Activated T-helper 2 cell treated with anti-CD3 and anti-CD28 coated beads, Interferon-gamma antibody, Interleukin-2, Interleukin-4, amounts not matched to agents 10 μg/mL and 5 μg/mL and 100 μg/mL, durations not matched to agents 14 hours and 24 hours and 36 hours (primary cell): ENCODE measurements around the gene MYO16. TPM values are rescaled to one million over a fixed set of nuclear protein-coding genes. Genes with fewer than 3 reads are reported as not detected.

Experiments used
- DNase-seq: peaks from one replicate; pipeline ENCODE4 v3.0.0; 2021; ENCODE audit warnings: low spot score
- H3K27ac Mint-ChIP-seq: one replicate; pipeline ENCODE4 v1.8.0; 2021; ENCODE audit warnings: mixed read lengths
- H3K27me3 Mint-ChIP-seq: one replicate; pipeline ENCODE4 v1.8.0; 2021; ENCODE audit warnings: low read depth, mixed read lengths
- H3K36me3 Mint-ChIP-seq: one replicate; pipeline ENCODE4 v1.8.0; 2021; ENCODE audit warnings: low read depth, mixed read lengths
- H3K4me1 Mint-ChIP-seq: one replicate; pipeline ENCODE4 v1.8.0; 2021; ENCODE audit warnings: low read depth, mixed read lengths
- H3K4me3 Mint-ChIP-seq: one replicate; pipeline ENCODE4 v1.8.0; 2021; ENCODE audit warnings: low read depth, mild to moderate bottlenecking, moderate library complexity, mixed read lengths
- H3K9me3 Mint-ChIP-seq: one replicate; pipeline ENCODE4 v1.8.0; 2021; ENCODE audit warnings: mixed read lengths
- intact Hi-C: fragments of 100-400 bp; cut with micrococcal nuclease; formaldehyde crosslinking; loops from one replicate; pipeline ENCODE4 v1.15.1; 2023
- total RNA-seq: library from RNA; stranded (reverse); gene quantifications from 2 replicates; pipeline ENCODE4 v1.2.3, GENCODE V29; 2022

MYO16 gene
- total RNA-seq, 1 donor from 2014 or later, result not detected

- H3K9me3 Mint-ChIP-seq, result no peaks in the 10 kb centered on the region
- intact Hi-C loops, result no loop called here
- no peaks in the 10 kb centered on the region for H3K27me3 Mint-ChIP-seq
- no peaks in the 10 kb centered on the region for H3K4me1 Mint-ChIP-seq
- H3K4me3 Mint-ChIP-seq, result no peak overlapping the region
- DNase-seq, result no peak
- no peaks in the 10 kb centered on the region for H3K36me3 Mint-ChIP-seq
- no peak overlapping the region for H3K27ac Mint-ChIP-seq
Measured at GRCh38 chr13:108950333-108951010, 321.1 kb downstream of the MYO16 start.

GRCh38 chr13:108955741-108956140 lies 326.3 kb downstream of the MYO16 start:
- H3K4me3 Mint-ChIP-seq, result no peak overlapping the region
- intact Hi-C loops, result no loop called here

DNA sequence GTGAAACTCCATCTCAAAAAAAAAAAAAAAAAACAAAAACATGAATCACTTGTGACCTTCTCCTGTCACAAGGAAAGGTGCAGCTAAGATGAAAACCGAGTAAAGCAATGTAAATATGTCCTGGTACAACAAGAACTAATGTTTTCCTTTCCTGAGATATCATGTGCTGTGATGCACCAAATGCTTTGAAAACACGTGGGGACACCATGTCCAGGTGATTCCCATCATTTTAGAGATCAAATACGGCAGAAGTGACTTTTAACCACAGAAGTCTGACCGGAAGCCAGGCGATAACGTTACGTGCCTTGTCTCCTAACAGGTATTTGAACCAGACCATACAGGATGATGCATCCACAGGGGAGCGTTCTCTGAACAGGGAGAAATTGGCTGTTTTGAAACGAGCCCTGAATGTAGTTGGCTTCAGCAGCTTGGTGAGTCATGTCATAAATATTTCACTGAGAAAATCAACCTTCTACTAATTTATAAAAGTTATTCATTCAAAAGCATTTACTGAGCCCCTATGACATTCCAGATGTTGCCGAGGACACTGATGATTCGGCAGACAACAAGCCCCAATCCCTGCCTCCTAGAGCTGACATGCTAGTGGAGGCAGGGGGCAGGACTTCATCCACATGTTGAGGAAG lies 328.1 kb downstream of the MYO16 start:
- intact Hi-C loops, result no loop called here
- DNase-seq, result no peak
- no peaks in the 10 kb centered on the region for H3K36me3 Mint-ChIP-seq
- peaks cover 2% of the 10 kb centered on the region for H3K27me3 Mint-ChIP-seq
- H3K27ac Mint-ChIP-seq, result no peak overlapping the region
- no peaks in the 10 kb centered on the region for H3K4me1 Mint-ChIP-seq
- no peaks in the 10 kb centered on the region for H3K9me3 Mint-ChIP-seq
- H3K4me3 Mint-ChIP-seq, result no peak overlapping the region

More at GRCh38 chr13:108955741-108956140, 326.3 kb downstream of the MYO16 start:
- Mint-ChIP-seq H3K36me3 (no peaks in the 10 kb centered on the region), H3K27ac (no peak overlapping the region), H3K9me3 (no peaks in the 10 kb centered on the region), H3K27me3 (no peaks in the 10 kb centered on the region), H3K4me1 (no peaks in the 10 kb centered on the region)
- no peak for DNase-seq

GRCh38 chr13:108958013-108958376 lies 328.6 kb downstream of the MYO16 start:
- DNase-seq, result no peak
- Mint-ChIP-seq H3K27ac (no peak overlapping the region), H3K9me3 (no peaks in the 10 kb centered on the region), H3K36me3 (no peaks in the 10 kb centered on the region), H3K4me1 (no peaks in the 10 kb centered on the region), H3K4me3 (no peak overlapping the region), H3K27me3 (peaks cover 2% of the 10 kb centered on the region)
- intact Hi-C loops, result no loop called here

- intact Hi-C loops, result no loop called here
- Mint-ChIP-seq H3K27me3 (peaks cover 2% of the 10 kb centered on the region), H3K27ac (no peak overlapping the region), H3K4me3 (no peak overlapping the region), H3K36me3 (no peaks in the 10 kb centered on the region), H3K9me3 (no peaks in the 10 kb centered on the region), H3K4me1 (no peaks in the 10 kb centered on the region)
- DNase-seq, result no peak
Measured at GRCh38 chr13:108959234-108959633, 329.8 kb downstream of the MYO16 start.

DNA sequence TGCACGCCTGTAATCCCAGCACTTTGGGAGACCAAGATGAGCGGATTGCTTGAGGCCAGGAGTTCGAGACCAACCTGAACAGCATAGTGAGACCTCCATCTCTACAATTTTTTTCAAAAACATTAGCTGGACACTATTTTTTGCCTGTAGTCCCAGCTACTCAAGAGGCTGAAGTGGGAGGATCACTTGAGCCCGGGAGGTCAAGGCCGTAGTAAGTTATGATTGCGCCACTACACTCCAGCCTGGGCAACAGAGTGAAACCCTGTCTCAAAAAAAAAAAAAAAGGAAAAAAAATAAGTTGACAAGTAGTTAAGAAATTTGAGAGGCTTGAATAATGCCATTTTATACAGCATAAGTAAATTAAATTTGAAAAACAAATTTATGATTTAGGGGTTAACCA lies 330.6 kb downstream of the MYO16 start:
- Mint-ChIP-seq H3K4me3 (no peak overlapping the region), H3K36me3 (no peaks in the 10 kb centered on the region), H3K4me1 (no peaks in the 10 kb centered on the region), H3K27me3 (peaks cover 2% of the 10 kb centered on the region), H3K9me3 (no peaks in the 10 kb centered on the region), H3K27ac (no peak overlapping the region)
- no peak for DNase-seq
- intact Hi-C loops, result loop anchor here (2.0 to 10.0 kb wide), 3 partner anchors 65 to 1453 kb away; no protein-coding TSS in a partner anchor

GRCh38 chr13:108961542-108962125 lies 332.2 kb downstream of the MYO16 start:
- Mint-ChIP-seq H3K27ac (no peak overlapping the region), H3K9me3 (no peaks in the 10 kb centered on the region), H3K27me3 (peaks cover 2% of the 10 kb centered on the region), H3K4me1 (no peaks in the 10 kb centered on the region), H3K36me3 (no peaks in the 10 kb centered on the region), H3K4me3 (no peak overlapping the region)
- DNase-seq, result no peak
- intact Hi-C loops, result loop anchor here (1.0 to 10.0 kb wide), 4 partner anchors 63 to 1451 kb away; no protein-coding TSS in a partner anchor

- H3K27ac Mint-ChIP-seq, result no peak overlapping the region
- no peak overlapping the region for H3K4me3 Mint-ChIP-seq
- H3K27me3 Mint-ChIP-seq, result peaks cover 2% of the 10 kb centered on the region
- no peaks in the 10 kb centered on the region for H3K4me1 Mint-ChIP-seq
- no peak for DNase-seq
- H3K36me3 Mint-ChIP-seq, result no peaks in the 10 kb centered on the region
- no peaks in the 10 kb centered on the region for H3K9me3 Mint-ChIP-seq
- intact Hi-C loops, result loop anchor here (5.0 to 10.0 kb wide), 2 partner anchors 62 to 830 kb away; no protein-coding TSS in a partner anchor
Measured at GRCh38 chr13:108962654-108963053, 333.2 kb downstream of the MYO16 start.

GRCh38 chr13:108963276-108963810 lies 333.9 kb downstream of the MYO16 start:
- no peak for DNase-seq
- H3K27me3 Mint-ChIP-seq, result peaks cover 2% of the 10 kb centered on the region
- H3K9me3 Mint-ChIP-seq, result no peaks in the 10 kb centered on the region
- no peaks in the 10 kb centered on the region for H3K36me3 Mint-ChIP-seq
- H3K27ac Mint-ChIP-seq, result no peak overlapping the region
- no peak overlapping the region for H3K4me3 Mint-ChIP-seq
- no peaks in the 10 kb centered on the region for H3K4me1 Mint-ChIP-seq
- intact Hi-C loops, result loop anchor here (5.0 to 10.0 kb wide), 2 partner anchors 61 to 829 kb away; no protein-coding TSS in a partner anchor

DNA sequence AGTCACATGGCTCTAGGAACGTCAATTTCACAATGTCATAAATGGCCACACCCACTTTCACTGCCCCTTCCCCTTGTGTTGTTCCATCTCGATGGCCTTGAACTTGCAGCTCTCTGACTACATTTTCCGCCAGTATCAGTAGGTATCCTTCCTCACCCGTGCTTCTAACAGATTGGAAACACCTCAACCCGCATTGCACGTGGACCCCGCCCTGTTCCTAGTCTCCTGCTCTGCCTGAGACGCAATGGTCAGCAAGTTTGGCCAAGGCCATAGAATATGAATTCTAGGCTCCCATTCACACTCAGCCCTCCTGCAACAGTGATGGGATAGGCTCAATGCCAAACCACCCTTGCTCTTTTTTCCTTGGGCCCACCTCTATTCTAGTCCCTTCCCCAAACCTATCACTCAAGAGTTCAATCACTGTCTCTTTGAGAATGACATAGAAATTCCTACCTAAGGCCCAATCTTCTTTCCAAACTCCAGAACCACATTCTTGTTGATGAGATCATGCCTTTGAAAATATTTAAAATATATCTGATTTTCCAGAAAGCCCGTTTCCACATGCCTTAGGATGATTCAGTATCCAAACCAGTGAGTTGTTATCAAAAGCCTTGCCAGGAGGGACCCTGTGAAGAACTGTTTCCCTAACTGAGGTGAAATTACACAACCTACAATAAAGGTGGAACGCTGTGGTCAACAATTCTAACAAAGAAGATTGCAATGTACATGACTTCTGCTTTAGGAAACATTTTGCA lies 334.6 kb downstream of the MYO16 start:
- Mint-ChIP-seq H3K4me3 (no peak overlapping the region), H3K9me3 (no peaks in the 10 kb centered on the region), H3K27ac (no peak overlapping the region), H3K27me3 (peaks cover 2% of the 10 kb centered on the region), H3K4me1 (no peaks in the 10 kb centered on the region), H3K36me3 (no peaks in the 10 kb centered on the region)
- intact Hi-C loops, result loop anchor here (5.0 to 10.0 kb wide), 2 partner anchors 61 to 828 kb away; no protein-coding TSS in a partner anchor
- DNase-seq, result no peak

DNA sequence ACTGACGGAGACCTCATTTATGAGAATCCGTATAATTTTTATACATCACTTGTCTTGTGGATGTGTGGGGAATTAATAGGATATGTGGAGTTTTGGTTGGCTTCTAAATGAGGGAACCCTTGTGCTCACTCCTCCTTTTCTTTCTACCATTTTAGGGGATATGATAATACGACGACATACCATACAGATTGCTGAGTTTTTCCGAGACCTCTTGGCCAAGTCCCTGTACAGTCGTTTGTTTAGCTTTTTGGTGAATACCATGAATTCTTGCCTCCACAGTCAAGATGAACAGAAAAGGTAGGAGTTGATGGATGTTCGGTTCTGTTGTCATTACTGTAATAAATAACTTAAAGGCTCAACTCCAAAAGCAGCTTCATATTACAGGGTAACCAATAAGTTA lies 335.2 kb downstream of the MYO16 start:
- Mint-ChIP-seq H3K27ac (no peak overlapping the region), H3K4me1 (no peaks in the 10 kb centered on the region), H3K4me3 (no peak overlapping the region), H3K36me3 (no peaks in the 10 kb centered on the region), H3K9me3 (no peaks in the 10 kb centered on the region), H3K27me3 (peaks cover 2% of the 10 kb centered on the region)
- DNase-seq, result no peak
- intact Hi-C loops, result loop anchor here (5.0 to 10.0 kb wide), 2 partner anchors 60 to 828 kb away; no protein-coding TSS in a partner anchor

DNA sequence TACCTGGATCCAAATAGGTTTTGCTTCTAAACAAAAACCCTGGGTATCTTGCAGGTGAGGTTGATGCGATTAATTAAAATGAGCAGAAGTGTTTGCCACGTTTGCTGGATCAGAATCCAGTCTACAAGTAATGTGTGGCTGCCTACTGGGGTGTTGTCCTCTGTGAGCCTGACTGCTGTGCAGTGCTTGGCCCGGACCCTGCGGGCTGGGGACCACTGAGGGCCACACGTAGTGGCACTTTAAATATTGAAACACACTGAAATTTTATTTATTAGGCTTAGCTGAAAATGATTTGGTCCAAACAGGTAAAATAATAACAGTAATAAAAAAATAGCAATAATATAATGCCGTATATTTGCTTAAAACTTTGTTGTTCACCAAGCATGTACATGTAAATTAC lies 338.0 kb downstream of the MYO16 start:
- no peak overlapping the region for H3K27ac Mint-ChIP-seq
- DNase-seq, result no peak
- H3K4me3 Mint-ChIP-seq, result no peak overlapping the region
- no peaks in the 10 kb centered on the region for H3K36me3 Mint-ChIP-seq
- intact Hi-C loops, result loop anchor here (10.0 kb wide), 1 partner anchor 57 kb away; no protein-coding TSS in a partner anchor
- H3K4me1 Mint-ChIP-seq, result no peaks in the 10 kb centered on the region
- H3K9me3 Mint-ChIP-seq, result no peaks in the 10 kb centered on the region
- H3K27me3 Mint-ChIP-seq, result no peaks in the 10 kb centered on the region
